ENCODE results near the gene GSS. TPM values are rescaled to one million over a fixed set of nuclear protein-coding genes. Genes with fewer than 3 reads are reported as not detected.
"Not testable (repeated sequence)": the region's sequence is repeated elsewhere in the genome, so short reads cannot be mapped to it uniquely, and the experiment has no call there.

GSS gene
- total RNA-seq, 1 donor from 2014 or later, result 50.0 TPM

DNA sequence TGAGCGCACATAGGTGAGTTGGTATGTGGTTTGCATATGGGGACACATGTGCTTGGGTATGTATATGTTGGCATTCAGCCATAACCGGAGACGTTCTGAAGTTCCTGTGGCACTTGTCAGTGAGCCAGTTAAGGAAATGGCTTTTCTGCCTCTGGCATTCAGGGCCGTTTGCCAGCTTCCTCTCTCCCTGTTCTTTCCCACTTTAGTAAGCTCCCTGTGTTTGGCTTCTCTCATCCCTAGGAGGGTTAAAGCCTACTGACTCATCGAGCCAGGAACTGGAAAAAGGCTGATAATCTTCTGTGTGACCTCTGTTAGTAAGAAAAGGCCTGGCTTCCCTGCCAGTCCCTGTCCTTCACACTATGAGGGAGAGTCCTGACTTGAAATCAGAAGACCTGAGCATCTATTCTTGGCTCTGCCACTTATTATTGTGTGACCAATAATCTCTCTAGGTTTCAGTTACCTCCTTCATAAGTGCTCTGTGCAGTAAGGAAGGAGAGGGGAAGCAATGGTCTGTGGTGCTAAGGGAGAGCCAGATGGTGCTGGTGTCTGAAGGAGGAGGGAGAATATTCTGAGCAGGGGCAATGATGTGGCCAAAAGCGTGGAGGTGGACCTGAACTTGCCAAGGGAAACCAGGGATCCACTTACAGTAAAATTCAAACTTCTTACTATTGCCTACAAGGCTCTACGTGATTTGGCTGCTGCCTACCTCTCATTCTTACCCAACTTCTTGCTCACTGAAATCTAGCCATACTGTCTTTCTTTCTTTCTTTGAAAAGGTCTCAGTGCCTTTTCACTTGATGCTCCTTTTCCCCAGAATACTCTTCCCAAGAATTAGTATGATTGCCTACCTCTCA, 47.8 kb downstream of the GSS start:
- peak; percentile 72 for DNase-seq (ENCODE audit: low spot score)

- peak; percentile 43 for DNase-seq (ENCODE audit: low spot score)
Observed at GRCh38 chr20:34904202-34904621, 51.4 kb downstream of the GSS start.

DNA sequence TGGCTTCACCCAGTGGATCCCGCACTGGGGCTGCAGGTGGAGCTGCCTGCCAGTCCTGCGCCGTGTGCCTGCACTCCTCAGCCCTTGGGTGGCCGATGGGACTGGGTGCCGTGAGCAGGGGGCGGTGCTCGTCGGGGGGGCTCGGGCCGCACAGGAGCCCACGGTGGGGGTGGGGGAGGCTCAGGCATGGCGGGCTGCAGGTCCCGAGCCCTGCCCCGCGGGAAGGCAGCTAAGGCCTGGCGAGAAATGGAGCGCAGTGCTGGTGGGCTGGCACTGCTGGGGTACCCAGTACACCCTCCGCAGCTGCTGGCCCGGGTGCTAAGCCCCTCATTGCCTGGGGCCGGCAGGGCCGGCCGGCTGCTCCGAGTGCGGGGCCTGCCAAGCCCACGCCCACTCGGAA, 56.9 kb downstream of the GSS start:
- not testable (repeated sequence) for DNase-seq (ENCODE audit: low spot score)

GRCh38 chr20:34898129-34898528, 57.5 kb downstream of the GSS start:
- DNase-seq (ENCODE audit: low spot score), result not testable (repeated sequence)

- DNase-seq (ENCODE audit: low spot score), result no peak
Observed at GRCh38 chr20:34896086-34896621, 59.5 kb downstream of the GSS start.

GRCh38 chr20:34895465-34895864, 60.1 kb downstream of the GSS start:
- DNase-seq (ENCODE audit: low spot score), result no peak

- no peak for DNase-seq (ENCODE audit: low spot score)
Observed at GRCh38 chr20:34894723-34895122, 60.9 kb downstream of the GSS start.

DNA sequence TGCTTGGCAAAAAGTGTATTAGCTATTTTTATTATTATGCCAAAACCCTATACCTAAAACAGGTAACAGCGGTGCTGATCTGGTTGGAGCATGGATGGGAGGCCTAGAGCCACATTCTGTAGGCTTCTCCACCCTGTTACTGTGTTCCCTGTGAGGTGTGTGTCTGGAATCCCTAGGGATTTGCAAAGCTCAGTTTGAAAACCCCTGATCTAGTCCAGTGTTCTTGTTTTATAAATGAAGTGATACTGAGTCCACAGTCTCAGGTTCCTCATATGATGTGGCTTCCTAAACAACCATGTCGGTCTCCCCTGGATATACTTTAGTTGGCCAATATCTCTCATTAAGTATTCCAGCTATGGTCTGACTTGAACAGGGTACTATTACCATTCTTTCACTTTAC, 62.9 kb downstream of the GSS start:
- no peak for DNase-seq (ENCODE audit: low spot score)

DNA sequence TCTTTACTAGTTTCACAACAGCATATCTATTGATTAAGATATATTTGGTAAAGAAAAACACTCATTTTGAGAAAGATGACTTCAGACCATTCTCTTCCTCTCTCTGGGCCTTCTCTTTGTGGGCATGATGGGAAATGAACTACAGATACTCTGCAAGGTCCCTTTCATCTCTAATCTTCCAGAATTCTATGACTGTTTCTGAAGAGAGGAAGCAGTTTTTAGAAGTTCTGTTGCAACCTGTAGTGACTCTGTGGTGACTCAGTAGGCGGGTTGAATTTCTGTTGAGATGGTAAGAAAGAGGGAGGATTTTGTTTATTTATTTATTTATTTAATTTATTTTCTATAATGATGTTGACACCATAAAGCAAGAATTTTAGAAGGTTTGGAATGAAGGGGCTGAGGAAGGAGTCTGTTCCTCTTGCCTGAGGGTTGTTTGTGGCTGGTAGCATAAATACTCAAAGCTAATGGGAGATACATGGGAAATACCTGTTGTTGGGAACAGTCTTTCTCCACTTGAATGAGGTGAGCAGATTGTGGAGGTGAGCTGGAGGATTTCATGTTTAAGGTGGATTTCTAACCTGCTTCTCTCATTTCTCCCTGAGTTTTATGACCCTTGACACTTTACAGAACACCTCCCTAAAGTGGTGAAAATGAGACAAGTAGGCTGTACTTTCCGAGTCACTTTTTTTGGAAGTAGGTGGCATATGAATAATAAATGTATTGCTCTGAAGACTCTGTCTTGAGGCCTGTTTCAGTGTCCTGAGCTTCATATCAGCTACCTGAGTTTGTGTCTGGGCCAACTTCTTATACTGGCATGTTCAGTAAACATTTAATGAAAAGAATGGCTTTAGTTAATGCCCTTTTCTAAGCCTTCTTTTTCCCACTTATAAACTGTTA, 64.2 kb downstream of the GSS start:
- DNase-seq (ENCODE audit: low spot score), result no peak

DNA sequence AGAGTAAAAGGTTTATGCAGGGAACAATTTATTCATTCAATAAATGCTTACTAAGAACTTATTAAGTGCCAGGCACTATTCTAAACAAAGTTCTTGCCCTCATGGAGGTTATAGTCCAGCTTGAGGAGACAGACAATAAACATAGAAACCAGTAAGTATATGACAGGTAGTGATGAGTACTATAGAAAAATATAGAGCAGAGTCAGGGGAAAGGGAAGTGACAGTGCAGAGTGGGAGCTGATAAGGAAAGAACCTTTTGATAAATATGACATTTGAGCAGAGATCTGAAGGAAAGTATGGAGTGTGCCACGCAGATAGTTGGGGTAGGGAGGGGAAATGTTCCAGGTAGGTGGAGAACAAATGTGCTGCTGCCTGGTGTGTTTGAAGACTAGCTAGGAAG, 67.1 kb downstream of the GSS start:
- no peak for DNase-seq (ENCODE audit: low spot score)

DNA sequence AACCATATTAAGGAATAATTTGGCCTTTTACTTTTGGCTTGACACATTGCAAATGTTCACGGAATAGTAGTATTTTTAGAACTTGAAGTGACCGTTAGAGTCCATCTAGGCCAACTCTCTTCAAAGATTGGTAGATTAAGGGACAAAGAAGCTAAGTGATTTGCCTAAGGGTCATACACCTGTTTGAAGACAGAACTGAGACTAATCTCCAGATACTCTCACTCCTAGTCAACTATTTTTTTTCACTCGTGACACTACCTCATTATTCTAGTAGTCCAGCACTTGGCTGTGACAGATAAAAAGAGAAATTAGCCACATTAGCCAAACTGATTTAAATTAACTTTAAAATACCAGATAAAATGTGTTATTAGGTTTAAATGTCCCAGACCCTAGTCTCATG, 68.6 kb downstream of the GSS start:
- no peak for DNase-seq (ENCODE audit: low spot score)

GRCh38 chr20:34886122-34886521, 69.5 kb downstream of the GSS start:
- no peak for DNase-seq (ENCODE audit: low spot score)

DNA sequence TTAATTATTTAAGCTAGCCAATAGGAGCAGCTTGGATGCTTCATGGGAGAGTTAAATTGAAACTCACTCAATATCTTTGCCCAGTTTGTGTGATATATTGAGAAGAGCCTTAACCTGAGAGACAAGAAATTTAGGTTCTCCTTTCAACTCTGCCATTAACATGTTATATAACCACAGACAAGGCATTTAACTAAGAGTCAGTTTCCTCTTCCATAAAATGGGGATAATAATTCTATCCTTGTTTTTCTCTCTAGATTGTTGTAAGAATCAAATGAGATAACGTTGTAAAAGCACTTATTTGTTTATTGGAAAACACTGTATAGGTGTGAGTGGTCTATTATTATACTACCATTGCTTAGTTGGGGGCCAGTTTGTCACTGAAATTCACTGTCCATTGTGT, 71.3 kb downstream of the GSS start:
- DNase-seq (ENCODE audit: low spot score), result no peak

- no peak for DNase-seq (ENCODE audit: low spot score)
Observed at GRCh38 chr20:34883809-34884208, 71.8 kb downstream of the GSS start.

DNA sequence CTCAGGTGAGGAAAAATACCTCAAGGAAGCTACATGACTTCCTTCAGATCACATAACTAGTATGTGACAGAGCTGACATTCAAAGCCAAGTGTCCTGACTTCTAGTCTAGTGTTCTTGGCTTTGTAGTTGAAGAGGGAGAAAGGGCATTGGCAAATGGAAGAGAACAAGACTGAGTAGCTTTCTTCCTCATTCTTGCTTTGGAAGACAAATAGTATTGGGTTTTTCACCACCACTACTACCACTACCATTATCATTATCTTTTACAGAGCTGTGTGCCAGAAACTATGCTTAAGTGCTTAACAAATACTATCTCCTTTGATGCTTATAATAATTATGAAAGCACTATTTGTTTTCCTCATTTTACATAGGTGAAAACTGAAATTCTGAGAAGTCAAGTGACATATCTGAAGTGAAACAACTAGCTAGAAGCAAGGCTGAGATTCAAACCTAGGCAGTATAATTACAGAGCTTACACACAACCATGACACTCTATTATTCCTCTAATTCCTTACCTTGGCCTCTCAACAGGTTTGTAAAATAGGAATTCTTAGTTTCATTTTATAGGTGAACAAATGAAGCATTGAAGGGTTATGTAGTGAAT, 72.4 kb downstream of the GSS start:
- DNase-seq (ENCODE audit: low spot score), result no peak

GRCh38 chr20:34881689-34882088, 73.9 kb downstream of the GSS start:
- DNase-seq (ENCODE audit: low spot score), result no peak

DNA sequence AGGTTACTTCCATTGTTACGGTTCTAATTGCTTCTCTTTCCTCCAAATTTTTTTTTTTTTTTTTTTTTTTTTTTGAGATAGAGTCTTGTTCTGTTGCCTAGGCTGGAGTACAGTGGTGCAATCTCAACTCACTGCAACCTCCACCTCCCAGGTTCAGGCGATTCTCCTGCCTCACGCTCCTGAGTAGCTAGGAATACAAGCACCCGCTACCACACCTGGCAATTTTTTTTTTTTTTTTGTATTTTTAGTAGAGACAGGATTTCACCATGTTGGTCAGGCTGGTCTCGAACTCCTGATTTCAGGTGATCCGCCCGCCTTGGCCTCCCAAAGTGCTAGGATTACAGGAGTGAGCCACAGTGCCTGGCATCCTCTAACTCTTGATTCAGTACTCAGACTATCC, 74.6 kb downstream of the GSS start:
- not testable (repeated sequence) for DNase-seq (ENCODE audit: low spot score)

DNA sequence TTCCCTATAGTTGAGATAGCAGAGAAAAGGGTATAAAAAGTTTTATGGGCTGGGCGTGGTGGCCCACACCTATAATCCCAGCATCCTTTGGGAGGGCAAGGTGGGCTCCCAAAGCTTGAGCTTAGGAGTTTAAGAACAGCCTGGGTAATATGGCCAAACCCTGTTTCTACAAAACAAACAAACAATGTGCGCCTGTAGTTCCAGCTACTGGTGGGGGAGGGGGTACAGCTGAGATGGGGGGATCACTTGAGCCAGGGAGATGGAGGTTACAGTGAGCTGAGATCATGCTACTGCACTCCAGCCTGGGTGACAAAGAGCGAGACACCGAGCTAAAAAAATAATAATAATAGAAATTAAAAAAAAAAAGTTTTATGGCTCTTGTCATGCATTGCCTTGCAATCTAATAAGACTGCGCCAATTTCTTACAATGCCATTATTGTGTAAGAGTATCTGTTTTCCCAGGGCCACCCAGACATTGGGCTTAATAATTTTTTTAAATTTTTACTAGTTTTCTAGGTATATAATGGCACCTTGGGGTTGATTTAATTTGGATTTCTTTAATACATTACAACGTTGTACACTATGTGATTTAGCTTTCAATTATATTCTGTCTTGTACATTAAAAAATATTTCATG, 75.3 kb downstream of the GSS start:
- DNase-seq (ENCODE audit: low spot score), result no peak
